NOMO-1 treated with dmso at 0.1 percent for 144 hours (cell line): ENCODE results near the gene MPV17L2.
"Not testable (repeated sequence)": the region's sequence is repeated elsewhere in the genome, so short reads cannot be mapped to it uniquely, and the experiment has no call there.

Experiments used
- DNase-seq: peaks from one replicate; lab custom pipeline; 2025; ENCODE audit not compliant: unreplicated experiment; lab: John Stamatoyannopoulos, UW

Gene MPV17L2

GRCh38 chr19:18192673-18193387 is at the start of gene MPV17L2:
TSS of gene MPV17L2 (plus strand) at chr19:18193218. CDS start at chr19:18193282, 64 bp downstream.
- DNase-seq: peak; percentile 99

GRCh38 chr19:18143902-18144301 is 49.1 kb upstream of the MPV17L2 start:
- DNase-seq: no peak

GRCh38 chr19:18144361-18144760 is 48.7 kb upstream of the MPV17L2 start:
- no peak for DNase-seq

- no peak for DNase-seq
These were observed 48.1 kb upstream of the MPV17L2 start for GRCh38 chr19:18144906-18145305.

GRCh38 chr19:18145391-18145999 is 47.5 kb upstream of the MPV17L2 start:
- DNase-seq: no peak

GRCh38 chr19:18147396-18147795 is 45.6 kb upstream of the MPV17L2 start:
- DNase-seq: no peak

- no peak for DNase-seq
These were observed 43.4 kb upstream of the MPV17L2 start for GRCh38 chr19:18149596-18149975.

- DNase-seq: no peak
These were observed 42.0 kb upstream of the MPV17L2 start for GRCh38 chr19:18150776-18151624.

GRCh38 chr19:18152442-18152816 is 40.6 kb upstream of the MPV17L2 start:
- DNase-seq: peak; percentile 99

- peak; percentile 97 for DNase-seq
These were observed 40.0 kb upstream of the MPV17L2 start, which contains the start of gene PIK3R2 for GRCh38 chr19:18152817-18153555. TSS of gene PIK3R2 (plus strand) at chr19:18153163. CDS start at chr19:18155880, 2,717 bp downstream.

- DNase-seq: no peak
These were observed 39.4 kb upstream of the MPV17L2 start for GRCh38 chr19:18153556-18154134.

GRCh38 chr19:18155095-18156087 is 37.6 kb upstream of the MPV17L2 start:
- DNase-seq: no peak

- no peak for DNase-seq
These were observed 36.8 kb upstream of the MPV17L2 start for GRCh38 chr19:18156268-18156667.

- DNase-seq: no peak
These were observed 36.1 kb upstream of the MPV17L2 start for GRCh38 chr19:18156841-18157464.

GRCh38 chr19:18157465-18158063 is 35.5 kb upstream of the MPV17L2 start:
- DNase-seq: no peak

- no peak for DNase-seq
These were observed 34.6 kb upstream of the MPV17L2 start for GRCh38 chr19:18158467-18158866.

GRCh38 chr19:18159059-18159616 is 33.9 kb upstream of the MPV17L2 start:
- not testable (repeated sequence) for DNase-seq

- DNase-seq: no peak
These were observed 33.2 kb upstream of the MPV17L2 start for GRCh38 chr19:18159810-18160209.
